ENCODE data around the gene GLI3. TPM values are rescaled to one million over a fixed set of nuclear protein-coding genes. Genes with fewer than 3 reads are reported as not detected.

Gene GLI3
- total RNA-seq, 1 experiment from 2014 or later: not detected

DNA sequence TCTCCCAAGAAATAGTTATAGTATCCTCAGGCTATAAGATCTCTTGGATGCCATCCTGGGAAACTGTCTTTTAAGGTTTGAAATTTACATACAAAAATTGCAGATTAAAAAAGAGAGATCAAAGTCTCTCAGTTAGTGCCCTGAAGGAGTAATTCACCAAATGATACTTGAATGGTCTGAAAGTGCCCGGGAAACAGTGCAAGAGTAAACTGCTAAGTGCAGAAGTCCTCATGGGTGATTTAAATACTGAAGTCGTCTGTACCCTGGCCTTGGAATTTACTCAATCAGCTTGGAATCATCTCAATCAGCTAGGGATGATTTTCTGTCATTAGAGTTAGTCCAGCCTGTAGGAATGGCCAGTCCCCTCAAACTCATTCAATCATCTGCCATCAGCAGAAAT is 155.3 kb downstream of the GLI3 start:
- intact Hi-C loops (cut with micrococcal nuclease; ENCODE audit: unreplicated experiment): no loop called here
- Histone ChIP-seq H2AFZ (no peak overlapping the region), H3K79me2 (ENCODE audit: low read depth) (no peaks in the 10 kb centered on the region), H3K4me3 (no peak overlapping the region), H3K9me3 (ENCODE audit: insufficient read depth, low read depth) (no peaks in the 10 kb centered on the region), H3K36me3 (ENCODE audit: low read depth) (no peaks in the 10 kb centered on the region), H3K4me1 (replicated peaks; ENCODE audit: insufficient read depth) (no peaks in the 10 kb centered on the region), H3K4me2 (no peak overlapping the region), H3K27ac (no peak overlapping the region), H4K20me1 (ENCODE audit: insufficient read depth) (no peaks in the 10 kb centered on the region), H3K9me2 (ENCODE audit: insufficient read depth) (no peaks in the 10 kb centered on the region), H3K27me3 (ENCODE audit: insufficient read depth, low read depth) (peaks cover 80% of the 10 kb centered on the region), H3F3A (ENCODE audit: insufficient read depth, low read depth) (no peaks in the 10 kb centered on the region)
- BruUV-seq (replicated peaks): no TSS peak
- no peak for TF ChIP-seq EZH2 (IDR thresholded peaks at IDR 0.05; ENCODE audit: low read depth)
- TF ChIP-seq, protein P1, sequence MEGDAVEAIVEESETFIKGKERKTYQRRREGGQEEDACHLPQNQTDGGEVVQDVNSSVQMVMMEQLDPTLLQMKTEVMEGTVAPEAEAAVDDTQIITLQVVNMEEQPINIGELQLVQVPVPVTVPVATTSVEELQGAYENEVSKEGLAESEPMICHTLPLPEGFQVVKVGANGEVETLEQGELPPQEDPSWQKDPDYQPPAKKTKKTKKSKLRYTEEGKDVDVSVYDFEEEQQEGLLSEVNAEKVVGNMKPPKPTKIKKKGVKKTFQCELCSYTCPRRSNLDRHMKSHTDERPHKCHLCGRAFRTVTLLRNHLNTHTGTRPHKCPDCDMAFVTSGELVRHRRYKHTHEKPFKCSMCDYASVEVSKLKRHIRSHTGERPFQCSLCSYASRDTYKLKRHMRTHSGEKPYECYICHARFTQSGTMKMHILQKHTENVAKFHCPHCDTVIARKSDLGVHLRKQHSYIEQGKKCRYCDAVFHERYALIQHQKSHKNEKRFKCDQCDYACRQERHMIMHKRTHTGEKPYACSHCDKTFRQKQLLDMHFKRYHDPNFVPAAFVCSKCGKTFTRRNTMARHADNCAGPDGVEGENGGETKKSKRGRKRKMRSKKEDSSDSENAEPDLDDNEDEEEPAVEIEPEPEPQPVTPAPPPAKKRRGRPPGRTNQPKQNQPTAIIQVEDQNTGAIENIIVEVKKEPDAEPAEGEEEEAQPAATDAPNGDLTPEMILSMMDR (conservative IDR thresholded peaks at IDR 0.05): no peak
- ChIA-PET POLR2A (ENCODE audit: unreplicated experiment) (no interaction called here), CTCF (no interaction called here)
- no peak for DNase-seq

DNA sequence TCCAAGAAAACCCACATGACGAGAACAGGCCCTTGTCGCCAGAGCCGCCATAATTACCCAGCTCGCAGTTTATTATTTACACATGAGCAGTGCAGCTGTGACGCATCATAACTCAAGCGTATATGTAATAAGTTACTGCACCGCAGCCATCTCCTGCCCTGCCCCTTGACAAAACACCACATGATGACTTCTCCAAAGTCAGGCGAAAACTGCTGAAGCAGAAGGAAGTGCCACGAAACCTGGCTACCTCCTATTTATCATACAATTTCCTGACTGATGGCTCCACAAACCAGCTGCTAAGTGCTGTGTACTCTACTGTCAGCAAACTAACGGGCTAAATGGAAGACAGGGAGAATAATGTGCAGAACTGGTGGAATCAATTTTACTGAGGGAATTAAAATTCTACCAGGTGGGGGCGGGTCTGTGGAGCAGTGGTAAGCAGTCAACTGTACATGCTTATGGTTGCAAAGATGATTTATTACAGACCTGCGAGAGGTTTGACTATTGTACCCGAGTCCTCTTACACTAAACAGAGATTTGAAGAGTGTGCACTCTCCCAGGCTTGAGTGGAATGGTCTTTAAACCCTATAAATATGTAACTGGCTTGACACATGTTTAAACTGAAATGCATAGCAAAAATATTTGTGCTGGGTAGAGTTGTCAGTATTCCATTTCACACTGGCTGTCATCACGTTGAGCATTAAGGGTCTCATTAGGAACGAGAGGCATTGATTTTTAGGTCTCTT is 156.0 kb downstream of the GLI3 start:
- Histone ChIP-seq H3K27me3 (ENCODE audit: insufficient read depth, low read depth) (peaks cover 87% of the 10 kb centered on the region), H3K9me3 (ENCODE audit: insufficient read depth, low read depth) (no peaks in the 10 kb centered on the region), H3K36me3 (ENCODE audit: low read depth) (no peaks in the 10 kb centered on the region), H3K27ac (no peak overlapping the region), H3K4me1 (replicated peaks; ENCODE audit: insufficient read depth) (no peaks in the 10 kb centered on the region), H3K4me3 (no peak overlapping the region), H3F3A (ENCODE audit: insufficient read depth, low read depth) (no peaks in the 10 kb centered on the region), H3K79me2 (ENCODE audit: low read depth) (no peaks in the 10 kb centered on the region), H3K9me2 (ENCODE audit: insufficient read depth) (no peaks in the 10 kb centered on the region), H2AFZ (no peak overlapping the region), H4K20me1 (ENCODE audit: insufficient read depth) (no peaks in the 10 kb centered on the region), H3K4me2 (no peak overlapping the region)
- ChIA-PET POLR2A (ENCODE audit: unreplicated experiment) (no interaction called here), CTCF (no interaction called here)
- no peak for DNase-seq
- BruUV-seq (replicated peaks): no TSS peak
- TF ChIP-seq, protein P1 (conservative IDR thresholded peaks at IDR 0.05): no peak
- TF ChIP-seq EZH2 (IDR thresholded peaks at IDR 0.05; ENCODE audit: low read depth): no peak
- intact Hi-C loops (cut with micrococcal nuclease; ENCODE audit: unreplicated experiment): no loop called here

DNA sequence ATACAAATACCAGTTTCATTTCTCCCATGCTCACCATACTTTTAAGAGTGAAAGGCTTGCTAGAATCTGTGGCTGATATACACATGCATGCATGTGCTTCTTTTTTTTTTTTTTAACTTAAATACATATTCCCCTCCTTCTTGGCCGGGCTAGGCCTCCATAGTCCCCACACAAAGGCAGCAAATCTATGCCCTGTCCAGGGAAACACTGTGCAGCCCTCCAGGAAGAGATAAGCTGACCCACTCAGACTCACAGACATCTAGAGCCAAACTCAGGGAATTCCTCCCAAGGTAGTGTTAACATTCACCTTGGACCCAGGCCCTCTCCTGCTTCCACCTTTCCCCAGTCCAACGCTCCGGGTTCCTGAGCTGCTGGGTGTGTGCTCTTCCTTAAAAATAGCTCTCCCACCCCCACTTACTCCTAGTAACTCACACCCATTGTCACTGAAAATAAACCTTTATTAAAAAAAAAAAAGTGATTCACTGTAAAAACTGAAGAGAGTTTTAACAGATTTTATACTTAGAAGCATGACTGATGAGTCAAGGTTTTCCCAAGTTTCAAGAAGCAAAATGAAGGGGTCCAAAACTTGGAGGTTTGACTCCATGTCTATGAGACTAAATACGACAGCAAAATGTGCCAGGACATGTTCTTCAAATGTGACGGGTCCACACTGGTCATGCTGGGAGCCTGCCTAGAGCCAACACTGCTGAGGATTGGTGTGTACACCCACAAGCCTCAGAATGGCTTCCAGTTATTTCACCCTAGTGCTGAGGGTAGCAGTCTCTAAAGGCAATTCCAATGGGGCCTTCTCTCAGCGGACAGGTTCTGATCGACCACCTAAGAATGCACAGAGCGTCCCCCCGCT is 159.5 kb downstream of the GLI3 start:
- no peak overlapping the region for H3K27ac ChIP-seq
- TF ChIP-seq, protein P1 (conservative IDR thresholded peaks at IDR 0.05): no peak
- TF ChIP-seq EZH2 (IDR thresholded peaks at IDR 0.05; ENCODE audit: low read depth): no peak
- no peaks in the 10 kb centered on the region for H4K20me1 ChIP-seq (ENCODE audit: insufficient read depth)
- no peak overlapping the region for H2AFZ ChIP-seq
- no peak for DNase-seq
- no peaks in the 10 kb centered on the region for H3K9me3 ChIP-seq (ENCODE audit: insufficient read depth, low read depth)
- ChIA-PET CTCF (no interaction called here), POLR2A (ENCODE audit: unreplicated experiment) (no interaction called here)
- H3K79me2 ChIP-seq (ENCODE audit: low read depth): no peaks in the 10 kb centered on the region
- H3K27me3 ChIP-seq (ENCODE audit: insufficient read depth, low read depth): peaks cover 98% of the 10 kb centered on the region
- intact Hi-C loops (cut with micrococcal nuclease; ENCODE audit: unreplicated experiment): no loop called here
- no peaks in the 10 kb centered on the region for H3K36me3 ChIP-seq (ENCODE audit: low read depth)
- no peaks in the 10 kb centered on the region for H3K9me2 ChIP-seq (ENCODE audit: insufficient read depth)
- BruUV-seq (replicated peaks): no TSS peak
- no peak overlapping the region for H3K4me2 ChIP-seq
- no peaks in the 10 kb centered on the region for H3K4me1 ChIP-seq (replicated peaks; ENCODE audit: insufficient read depth)
- H3K4me3 ChIP-seq: no peak overlapping the region
- H3F3A ChIP-seq (ENCODE audit: insufficient read depth, low read depth): no peaks in the 10 kb centered on the region
